ENCODE results near the gene KIRREL3. TPM values are rescaled to one million over a fixed set of nuclear protein-coding genes. Genes with fewer than 3 reads are reported as not detected.

The KIRREL3 gene
- total and polyA plus RNA-seq, 2 of the 8 experiments (the other 6 are each of a cell fraction or from before 2014, with no cell fraction given) = 0.29 to 0.32 TPM

- CTCF ChIA-PET (ENCODE audit: partially characterized antibody) = interaction anchor here (1.1 to 1.3 kb wide), 3 partner anchors 10 to 163 kb away, joined by 3 read pairs; no protein-coding TSS in a partner anchor
- WGBS, 2 experiments (ENCODE audit: extremely low coverage in 1 of 2, insufficient coverage in 1 of 2, insufficient read length in 1 of 2, insufficient replicate concordance in 2 of 2, low coverage in 1 of 2, low lambda C conversion rate in 2 of 2, missing lambda C conversion rate in 1 of 2) = 84% methylated on average over 8 of the region's 8 CpGs; no CpG with 5 or more reads in 1 of the 2 experiments
Measured at GRCh38 chr11:126487711-126488110, 512.9 kb downstream of the KIRREL3 start.

More at GRCh38 chr11:126487711-126488110, 512.9 kb downstream of the KIRREL3 start:
- H3K14ac ChIP-seq (ENCODE audit: insufficient read length) = no peak overlapping the region
- H2AFZ ChIP-seq (ENCODE audit: low read length) = no peak overlapping the region
- POLR2A ChIA-PET (ENCODE audit: partially characterized antibody) = no interaction called here
- FAIRE-seq (no peak), DNase-seq (ENCODE audit: low read depth in 1 of 2, low spot score in 2 of 2) (no peak)
- no peak overlapping the region for H2BK15ac ChIP-seq (ENCODE audit: low read length)
- H3K23me2 ChIP-seq (ENCODE audit: low read depth, low read length) = no peaks in the 10 kb centered on the region
- no peak overlapping the region for H2BK120ac ChIP-seq (replicated peaks; ENCODE audit: low read depth, low read length)
- H3K56ac ChIP-seq (replicated peaks; ENCODE audit: insufficient read length, low read depth, low read length) = no peak overlapping the region
- H3K27me3 ChIP-seq (replicated peaks in 1 of 4; ENCODE audit: control insufficient read depth in 3 of 4, extremely low read depth in 1 of 4, insufficient read depth in 3 of 4, low read length in 3 of 4) = no peaks in the 10 kb centered on the region
- no peak overlapping the region for H3K9ac ChIP-seq (replicated peaks in 1 of 4; ENCODE audit: extremely low read depth in 1 of 4, low read depth in 3 of 4, low read length in 3 of 4)
- no peak overlapping the region for H3K4me3 ChIP-seq (ENCODE audit: extremely low read depth in 1 of 4, insufficient read depth in 2 of 4, low read depth in 3 of 4, low read length in 4 of 4)
- H4K20me1 ChIP-seq (replicated peaks in 1 of 2; ENCODE audit: control insufficient read depth in 1 of 2, insufficient read depth in 2 of 2, low read length in 2 of 2) = no peaks in the 10 kb centered on the region
- no peak overlapping the region for H2BK5ac ChIP-seq (ENCODE audit: low read depth, low read length)
- no peak overlapping the region for H3K4ac ChIP-seq (replicated peaks; ENCODE audit: insufficient read length, low read depth, low read length)
- no peak overlapping the region for H2BK12ac ChIP-seq (ENCODE audit: low read depth, low read length)
- no peak overlapping the region for H3K18ac ChIP-seq (ENCODE audit: extremely low read depth, low read length)
- H3K36me3 ChIP-seq (ENCODE audit: control insufficient read depth in 2 of 4, insufficient read depth in 4 of 4, low read length in 3 of 4) = no peaks in the 10 kb centered on the region
- H3K23ac ChIP-seq (ENCODE audit: insufficient read length) = no peak overlapping the region
- peaks cover 0 to 15% (median 4%) of the 10 kb centered on the region in 4 experiments; a peak in 6 of 7 replicates for H3K4me1 ChIP-seq (replicated peaks in 1 of 4; ENCODE audit: control insufficient read depth in 3 of 4, insufficient read depth in 4 of 4, low read length in 3 of 4)
- no peak overlapping the region for H2BK20ac ChIP-seq (ENCODE audit: low read length)
- no peak overlapping the region for H3K4me2 ChIP-seq (ENCODE audit: insufficient read depth in 1 of 2, low read depth in 2 of 2, low read length in 2 of 2)
- H3K79me1 ChIP-seq (ENCODE audit: low read depth, low read length) = no peaks in the 10 kb centered on the region
- H4K91ac ChIP-seq (replicated peaks; ENCODE audit: insufficient read length, low read length) = no peak overlapping the region
- H4K8ac ChIP-seq (ENCODE audit: extremely low read depth, insufficient read depth, low read length) = no peak overlapping the region; the same call in 1 of the 2 replicates
- no peak for TF ChIP-seq SIN3A (conservative IDR thresholded peaks at IDR 0.05 in 1 of 2, IDR thresholded peaks at IDR 0.05 in 1 of 2; ENCODE audit: low read depth in 1 of 2, low read length in 2 of 2)
- TF ChIP-seq PHF8 (conservative IDR thresholded peaks at IDR 0.05; ENCODE audit: low read depth, low read length) = no peak
- no peak for TF ChIP-seq E2F6 (IDR thresholded peaks at IDR 0.05)
- no peak for TF ChIP-seq MAFK (IDR thresholded peaks at IDR 0.05; ENCODE audit: low read depth, low read length)
- no peak for TF ChIP-seq SUZ12 (IDR thresholded peaks at IDR 0.05; ENCODE audit: low read length)
- TF ChIP-seq GTF2F1 (IDR thresholded peaks at IDR 0.05; ENCODE audit: borderline replicate concordance, low read depth, low read length) = no peak
- no peak for TF ChIP-seq CEBPB (IDR thresholded peaks at IDR 0.05; ENCODE audit: low read depth, low read length)
- TF ChIP-seq ASH2L (IDR thresholded peaks at IDR 0.05; ENCODE audit: low read length) = no peak
- TF ChIP-seq TBP (IDR thresholded peaks at IDR 0.05; ENCODE audit: low read depth, low read length) = no peak
- no peak for TF ChIP-seq RNF2 (IDR thresholded peaks at IDR 0.05; ENCODE audit: borderline replicate concordance, low read depth, low read length, missing control alignments, poor library complexity, severe bottlenecking)
- TF ChIP-seq RXRA (IDR thresholded peaks at IDR 0.05; ENCODE audit: insufficient read depth, low read depth, low read length) = no peak
- no peak overlapping the region for H4K5ac ChIP-seq (ENCODE audit: insufficient read length, low read depth, low read length)
- H3K9me3 ChIP-seq (ENCODE audit: insufficient read depth in 2 of 2, low read depth in 1 of 2, low read length in 1 of 2) = no peaks in the 10 kb centered on the region
- H2AK5ac ChIP-seq (ENCODE audit: low read depth, low read length) = no peak overlapping the region
- H3K79me2 ChIP-seq (ENCODE audit: control insufficient read depth in 1 of 2, insufficient read depth in 2 of 2, low read length in 2 of 2) = no peaks in the 10 kb centered on the region
- H3K27ac ChIP-seq (ENCODE audit: low read depth, low read length) = no peak overlapping the region

All from H1 (cell line).